A549 (cell line): ENCODE measurements around the gene MRPS6.

ENCODE experiments used
- CTCF ChIP-seq: fragments of >200 bp; sonication (Bioruptor Twin); formaldehyde crosslinking; IDR thresholded peaks from 3 replicates; pipeline ENCODE4 v1.5.1; 2016
- EHMT2 ChIP-seq: fragments of 200-600 bp; sonication (generic); IDR thresholded peaks from 2 replicates; pipeline ENCODE4 v1.6.1; 2016; ENCODE audit warnings: antibody characterized with exemption, low read depth, mild to moderate bottlenecking, moderate library complexity
- EP300 ChIP-seq, 2 experiments: fragments of >200 bp; sonication (Bioruptor Twin); formaldehyde crosslinking; IDR thresholded peaks; 2 replicates in 1 of 2; 3 replicates in 1 of 2; pipeline ENCODE4 v1.6.1; 2016 to 2017
- FOSL2 ChIP-seq, 2 experiments: fragments of 450-650 bp in 1 of 2; fragments of >200 bp in 1 of 2; sonication (Bioruptor Twin) in 1 of 2; formaldehyde crosslinking; IDR thresholded peaks; 2 replicates each; pipeline versions ENCODE4 v1.5.0 to v1.6.1; 2016 to 2020; ENCODE audit warnings: mild to moderate bottlenecking in 1 of 2, moderate library complexity in 1 of 2
- HDAC2 ChIP-seq: fragments of 200-600 bp; sonication (generic); IDR thresholded peaks from 2 replicates; pipeline ENCODE4 v1.6.1; 2016
- MAFK ChIP-seq: fragments of 450-650 bp; IDR thresholded peaks from 2 replicates; pipeline ENCODE4 v1.6.1; 2014; ENCODE audit not compliant: partially characterized antibody
- MAZ ChIP-seq: fragments of 150-350 bp; IDR thresholded peaks from 2 replicates; pipeline ENCODE4 v1.6.1; 2014; ENCODE audit warnings: antibody characterized with exemption, low read depth, low read length, borderline replicate concordance
- NFE2L2 ChIP-seq: fragments of 150-350 bp; conservative IDR thresholded peaks from 2 replicates; pipeline ENCODE4 v1.6.1; 2014; ENCODE audit warnings: low read length
- PBX3 ChIP-seq: IDR thresholded peaks from 2 replicates; pipeline ENCODE4 v1.6.1; 2012
- PHF8 ChIP-seq: fragments of 200-600 bp; sonication (generic); IDR thresholded peaks from 2 replicates; pipeline ENCODE4 v1.6.1; 2016; ENCODE audit warnings: low read depth, mild to moderate bottlenecking, antibody characterized with exemption, moderate library complexity, borderline replicate concordance
- POLR2A ChIP-seq: IDR thresholded peaks from 2 replicates; pipeline ENCODE4 v1.6.1; 2012; ENCODE audit warnings: mild to moderate bottlenecking, low read length
- REST ChIP-seq: fragments of 200-600 bp; sonication (generic); IDR thresholded peaks from 2 replicates; pipeline ENCODE4 v1.6.1; 2016; ENCODE audit warnings: antibody characterized with exemption, mild to moderate bottlenecking, moderate library complexity
- TF ChIP-seq, protein P1 (sequence below): fragments of 450-650 bp; IDR thresholded peaks from 2 replicates; pipeline ENCODE4 v1.6.1; 2014; ENCODE audit warnings: antibody characterized with exemption

DNA sequence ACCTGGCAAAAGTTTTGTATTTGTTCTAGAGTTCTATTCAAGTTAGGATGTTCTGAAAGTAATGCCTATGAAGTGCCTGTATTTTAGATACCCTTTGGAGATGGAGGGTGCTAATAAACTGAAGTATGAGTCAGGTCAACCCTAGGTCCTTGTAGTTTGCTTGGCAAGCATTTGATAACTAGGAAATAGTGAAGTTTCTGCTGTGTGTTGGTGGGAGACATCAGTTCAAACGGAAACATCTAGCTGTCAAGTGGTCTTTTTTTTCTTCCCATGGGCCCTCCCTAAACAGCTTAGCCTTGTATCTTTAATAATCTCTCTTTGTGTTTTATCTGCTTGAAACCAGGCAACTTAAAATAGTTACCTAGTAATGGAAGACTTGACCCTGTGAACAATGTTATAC lies 4.5 kb downstream of the MRPS6 start:
- TF ChIP-seq CTCF (no peak), EHMT2 (no peak), POLR2A (no peak), HDAC2 (no peak), MAFK (no peak), REST (no peak), NFE2L2 (no peak), FOSL2 (IDR thresholded peaks at IDR 0.05) (no peak), FOSL2 (CRISPR knock-in tag; IDR thresholded peaks at IDR 0.05) (no peak), PBX3 (no peak), PHF8 (no peak), MAZ (no peak), EP300 (IDR thresholded peaks at IDR 0.05) (no peak)
- TF ChIP-seq, protein P1, sequence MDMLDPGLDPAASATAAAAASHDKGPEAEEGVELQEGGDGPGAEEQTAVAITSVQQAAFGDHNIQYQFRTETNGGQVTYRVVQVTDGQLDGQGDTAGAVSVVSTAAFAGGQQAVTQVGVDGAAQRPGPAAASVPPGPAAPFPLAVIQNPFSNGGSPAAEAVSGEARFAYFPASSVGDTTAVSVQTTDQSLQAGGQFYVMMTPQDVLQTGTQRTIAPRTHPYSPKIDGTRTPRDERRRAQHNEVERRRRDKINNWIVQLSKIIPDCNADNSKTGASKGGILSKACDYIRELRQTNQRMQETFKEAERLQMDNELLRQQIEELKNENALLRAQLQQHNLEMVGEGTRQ, result no peak
